ENCODE data around the gene CNTNAP2.

GRCh38 chr7:147896121-147896520 is 1779.5 kb downstream of the CNTNAP2 start:
- no peak for TF ChIP-seq CTCF (tag by site-specific recombination; IDR thresholded peaks at IDR 0.05)
- no peak for TF ChIP-seq ZNF596 (tag by site-specific recombination; IDR thresholded peaks at IDR 0.05)
- TF ChIP-seq PBX3 (CRISPR knock-in tag; IDR thresholded peaks at IDR 0.05) = no peak
- TF ChIP-seq MYNN (tag by site-specific recombination; IDR thresholded peaks at IDR 0.05; ENCODE audit: borderline replicate concordance) = no peak
- TF ChIP-seq GFI1B (tag by site-specific recombination; IDR thresholded peaks at IDR 0.05) = no peak
- no peak for TF ChIP-seq YY1 (tag by site-specific recombination; IDR thresholded peaks at IDR 0.05)
- no peak for TF ChIP-seq ZFP41 (tag by site-specific recombination; IDR thresholded peaks at IDR 0.05; ENCODE audit: borderline replicate concordance)
- TF ChIP-seq ZNF302 (tag by site-specific recombination; IDR thresholded peaks at IDR 0.05; ENCODE audit: low read depth) = no peak
- TF ChIP-seq SALL2 (tag by site-specific recombination; IDR thresholded peaks at IDR 0.05; ENCODE audit: borderline replicate concordance) = no peak
- TF ChIP-seq ZNF513 (tag by site-specific recombination; IDR thresholded peaks at IDR 0.05) = no peak
- TF ChIP-seq ZNF335 (tag by site-specific recombination; conservative IDR thresholded peaks at IDR 0.05) = no peak
- no peak for TF ChIP-seq MEIS1 (CRISPR knock-in tag; IDR thresholded peaks at IDR 0.05; ENCODE audit: borderline replicate concordance)
- TF ChIP-seq ZNF529 (tag by site-specific recombination; IDR thresholded peaks at IDR 0.05; ENCODE audit: insufficient replicate concordance) = no peak
